K562 (cell line): ENCODE results near the gene RBM12.

ENCODE experiments used
- DNMT1 ChIP-seq: fragments of 450-650 bp; IDR thresholded peaks from 2 replicates; pipeline ENCODE4 v1.6.1; 2016; ENCODE audit warnings: antibody characterized with exemption, mild to moderate bottlenecking
- FOSL1 ChIP-seq: fragments of 200-800 bp; sonication (Bioruptor generic); conservative IDR thresholded peaks from 2 replicates; pipeline ENCODE4 v1.6.1; 2016; ENCODE audit warnings: missing genetic modification characterization, missing compliant biosample characterization
- KLF16 ChIP-seq: IDR thresholded peaks from 2 replicates; pipeline ENCODE4 v1.6.1; 2016; ENCODE audit warnings: antibody characterized with exemption
- MYC ChIP-seq, 2 experiments: fragments of 250-450 bp in 1 of 2; sonication (Bioruptor Pico) in 1 of 2; IDR thresholded peaks; 2 replicates each; pipeline versions ENCODE4 v1.5.1 to v1.6.1; 2012 to 2021; ENCODE audit warnings: low read depth in 2 of 2, borderline replicate concordance in 1 of 2, improper control_type of control experiment in 1 of 2, low read length in 1 of 2, mild to moderate bottlenecking in 1 of 2, moderate library complexity in 1 of 2
- SP2 ChIP-seq: IDR thresholded peaks from 2 replicates; pipeline ENCODE4 v1.6.1; 2011; ENCODE audit warnings: mild to moderate bottlenecking, low read depth, low read length, moderate library complexity; ENCODE audit not compliant: poor library complexity, severe bottlenecking; ENCODE audit errors: extremely low read depth
- ZNF184 ChIP-seq: sonication (generic); formaldehyde crosslinking; IDR thresholded peaks from 2 replicates; pipeline ENCODE4 v1.5.0; 2020; ENCODE audit warnings: missing genetic modification reagents
- TF ChIP-seq, protein P1 (sequence below), 3 experiments: IDR thresholded peaks in 2 of 3; conservative IDR thresholded peaks in 1 of 3; 2 replicates each; pipeline ENCODE4 v1.5.1; 2011 to 2012; ENCODE audit warnings: low read length in 3 of 3, mild to moderate bottlenecking in 3 of 3, control low read depth in 2 of 3, improper control_type of control experiment in 1 of 3, inconsistent platforms in 1 of 3, low read depth in 1 of 3, mixed read lengths in 1 of 3, moderate library complexity in 1 of 3; ENCODE audit not compliant: insufficient read depth in 2 of 3

DNA sequence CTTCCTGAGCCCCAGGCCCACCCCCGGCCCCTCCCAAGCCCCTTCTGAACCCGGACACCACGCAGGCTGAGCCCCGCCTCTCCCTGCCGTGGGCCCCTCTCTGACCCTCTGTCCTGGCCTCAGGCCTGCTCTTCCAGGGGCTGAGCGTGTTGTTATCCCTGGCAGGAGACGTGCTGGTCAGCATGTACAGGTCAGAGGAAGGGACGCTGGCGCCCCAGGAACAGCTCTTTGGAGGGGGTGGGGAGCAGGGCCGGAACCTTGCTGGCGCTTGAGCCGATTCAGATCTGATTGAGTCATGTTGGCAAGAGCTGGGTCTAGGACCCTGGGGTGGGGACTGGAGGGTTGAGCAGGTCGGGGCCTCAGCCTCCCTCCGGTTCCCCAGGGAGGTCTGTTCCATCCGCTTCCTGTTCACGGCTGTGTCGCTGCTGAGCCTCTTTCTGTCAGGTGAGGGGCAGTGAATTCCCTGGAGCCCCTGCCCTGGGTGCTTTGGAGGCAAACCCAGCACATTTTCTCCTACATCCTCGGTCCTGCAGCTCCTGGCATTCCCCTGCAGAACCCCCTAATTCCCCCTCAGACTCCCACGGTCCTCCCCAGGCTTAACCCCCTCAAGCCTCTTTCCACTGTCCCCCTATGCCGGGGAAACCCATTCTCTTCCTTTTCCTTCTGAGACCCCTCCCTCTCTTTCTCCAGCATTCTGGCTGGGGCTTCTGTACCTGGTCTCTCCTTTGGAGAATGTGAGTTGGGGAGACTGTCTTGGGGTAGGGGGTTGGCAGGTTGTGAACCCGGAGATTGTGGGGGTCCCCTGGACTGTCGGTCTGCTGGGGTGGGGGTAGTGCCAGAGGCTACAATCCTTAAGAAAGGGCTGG, 47.1 kb downstream of the RBM12 start:
- TF ChIP-seq MYC (IDR thresholded peaks at IDR 0.05; ENCODE audit: low read depth, low read length), result no peak
- no peak for TF ChIP-seq MYC (CRISPR knock-in tag; IDR thresholded peaks at IDR 0.05; ENCODE audit: borderline replicate concordance, low read depth)
- TF ChIP-seq FOSL1, result no peak
- no peak for TF ChIP-seq DNMT1
- TF ChIP-seq, protein P1, sequence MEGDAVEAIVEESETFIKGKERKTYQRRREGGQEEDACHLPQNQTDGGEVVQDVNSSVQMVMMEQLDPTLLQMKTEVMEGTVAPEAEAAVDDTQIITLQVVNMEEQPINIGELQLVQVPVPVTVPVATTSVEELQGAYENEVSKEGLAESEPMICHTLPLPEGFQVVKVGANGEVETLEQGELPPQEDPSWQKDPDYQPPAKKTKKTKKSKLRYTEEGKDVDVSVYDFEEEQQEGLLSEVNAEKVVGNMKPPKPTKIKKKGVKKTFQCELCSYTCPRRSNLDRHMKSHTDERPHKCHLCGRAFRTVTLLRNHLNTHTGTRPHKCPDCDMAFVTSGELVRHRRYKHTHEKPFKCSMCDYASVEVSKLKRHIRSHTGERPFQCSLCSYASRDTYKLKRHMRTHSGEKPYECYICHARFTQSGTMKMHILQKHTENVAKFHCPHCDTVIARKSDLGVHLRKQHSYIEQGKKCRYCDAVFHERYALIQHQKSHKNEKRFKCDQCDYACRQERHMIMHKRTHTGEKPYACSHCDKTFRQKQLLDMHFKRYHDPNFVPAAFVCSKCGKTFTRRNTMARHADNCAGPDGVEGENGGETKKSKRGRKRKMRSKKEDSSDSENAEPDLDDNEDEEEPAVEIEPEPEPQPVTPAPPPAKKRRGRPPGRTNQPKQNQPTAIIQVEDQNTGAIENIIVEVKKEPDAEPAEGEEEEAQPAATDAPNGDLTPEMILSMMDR (IDR thresholded peaks at IDR 0.05 in 2 of 3, conservative IDR thresholded peaks at IDR 0.05 in 1 of 3; ENCODE audit: insufficient read depth in 2 of 3, low read depth in 1 of 3, low read length in 3 of 3), result peak; percentile 55 to 69 (median 62)
- peak; percentile 8; the same call in 1 of the 2 replicates for TF ChIP-seq KLF16
- no peak for TF ChIP-seq SP2
- no peak for TF ChIP-seq ZNF184 (CRISPR knock-in tag)
